ENCODE results near the gene ATP2C2. TPM values are rescaled to one million over a fixed set of nuclear protein-coding genes. Genes with fewer than 3 reads are reported as not detected.
"Not testable (repeated sequence)": the region's sequence is repeated elsewhere in the genome, so short reads cannot be mapped to it uniquely, and the experiment has no call there.

Gene ATP2C2
- total RNA-seq, 2 experiments from 2014 or later, result not detected

- H3K9me3 ChIP-seq (ENCODE audit: control insufficient read depth in 1 of 2, insufficient read depth in 1 of 2, low read length in 2 of 2), result no peaks in the 10 kb centered on the region
- H3K4me3 Mint-ChIP-seq, result no peak overlapping the region
- no peaks in the 10 kb centered on the region for H3K27me3 ChIP-seq (ENCODE audit: control insufficient read depth in 1 of 2, insufficient read depth in 2 of 2, low read length in 2 of 2)
- no peaks in the 10 kb centered on the region for H3K9me3 Mint-ChIP-seq
- H3K4me1 Mint-ChIP-seq (ENCODE audit: low read depth), result no peaks in the 10 kb centered on the region
- POLR2A ChIA-PET, result no interaction called here
- no peaks in the 10 kb centered on the region for H3K4me1 ChIP-seq (ENCODE audit: insufficient read depth, low read length)
- H3K27me3 Mint-ChIP-seq, result peaks cover 12% of the 10 kb centered on the region
- CTCF ChIA-PET, result no interaction called here
- no peak overlapping the region for H3K4me3 ChIP-seq (ENCODE audit: low read length)
- ATAC-seq (ENCODE audit: poor library complexity), result no peak
- intact Hi-C loops (cut with DNase I, micrococcal nuclease), result no loop called here
- no peaks in the 10 kb centered on the region for H3K36me3 Mint-ChIP-seq (ENCODE audit: low read depth)
- no peak for DNase-seq
- H3K27ac Mint-ChIP-seq, result no peak overlapping the region
- no peak overlapping the region for H3K27ac ChIP-seq (ENCODE audit: low read depth in 1 of 2, low read length in 2 of 2)
- TF ChIP-seq CTCF (IDR thresholded peaks at IDR 0.05), result no peak
- no peaks in the 10 kb centered on the region for H3K36me3 ChIP-seq (ENCODE audit: insufficient read depth, low read length)
Measured at GRCh38 chr16:84419730-84420129, 51.4 kb downstream of the ATP2C2 start.

DNA sequence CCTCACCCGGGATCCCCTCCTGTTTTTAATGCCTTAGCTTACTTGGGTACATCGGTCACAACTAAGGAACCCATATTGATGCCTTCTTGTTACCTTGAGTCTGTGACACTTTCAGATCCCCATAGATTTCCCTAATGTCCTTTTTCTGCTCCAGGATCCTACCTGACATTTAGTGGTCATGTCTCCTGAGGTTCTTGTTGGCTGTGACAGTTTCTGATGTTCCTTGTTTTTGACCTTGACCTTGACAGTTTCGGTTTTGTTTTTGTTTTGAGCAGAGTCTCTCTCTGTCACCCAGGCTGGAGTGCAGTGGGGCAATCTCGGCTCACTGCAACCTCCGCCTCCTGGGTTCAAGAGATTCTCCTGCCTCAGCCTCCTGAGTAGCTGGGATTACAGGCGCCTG, 52.2 kb downstream of the ATP2C2 start:
- H3K36me3 Mint-ChIP-seq (ENCODE audit: low read depth); H3K27ac Mint-ChIP-seq; H3K27ac ChIP-seq (ENCODE audit: low read depth in 1 of 2, low read length in 2 of 2); H3K4me3 Mint-ChIP-seq; ATAC-seq (ENCODE audit: poor library complexity); H3K9me3 ChIP-seq (ENCODE audit: control insufficient read depth in 1 of 2, insufficient read depth in 1 of 2, low read length in 2 of 2); H3K27me3 ChIP-seq (ENCODE audit: control insufficient read depth in 1 of 2, insufficient read depth in 2 of 2, low read length in 2 of 2); intact Hi-C loops (cut with DNase I, micrococcal nuclease); POLR2A ChIA-PET; H3K4me1 Mint-ChIP-seq (ENCODE audit: low read depth); H3K4me1 ChIP-seq (ENCODE audit: insufficient read depth, low read length); CTCF ChIA-PET; H3K9me3 Mint-ChIP-seq; DNase-seq; H3K36me3 ChIP-seq (ENCODE audit: insufficient read depth, low read length); H3K4me3 ChIP-seq (ENCODE audit: low read length): not testable (repeated sequence)
- H3K27me3 Mint-ChIP-seq, result peaks cover 12% of the 10 kb centered on the region

DNA sequence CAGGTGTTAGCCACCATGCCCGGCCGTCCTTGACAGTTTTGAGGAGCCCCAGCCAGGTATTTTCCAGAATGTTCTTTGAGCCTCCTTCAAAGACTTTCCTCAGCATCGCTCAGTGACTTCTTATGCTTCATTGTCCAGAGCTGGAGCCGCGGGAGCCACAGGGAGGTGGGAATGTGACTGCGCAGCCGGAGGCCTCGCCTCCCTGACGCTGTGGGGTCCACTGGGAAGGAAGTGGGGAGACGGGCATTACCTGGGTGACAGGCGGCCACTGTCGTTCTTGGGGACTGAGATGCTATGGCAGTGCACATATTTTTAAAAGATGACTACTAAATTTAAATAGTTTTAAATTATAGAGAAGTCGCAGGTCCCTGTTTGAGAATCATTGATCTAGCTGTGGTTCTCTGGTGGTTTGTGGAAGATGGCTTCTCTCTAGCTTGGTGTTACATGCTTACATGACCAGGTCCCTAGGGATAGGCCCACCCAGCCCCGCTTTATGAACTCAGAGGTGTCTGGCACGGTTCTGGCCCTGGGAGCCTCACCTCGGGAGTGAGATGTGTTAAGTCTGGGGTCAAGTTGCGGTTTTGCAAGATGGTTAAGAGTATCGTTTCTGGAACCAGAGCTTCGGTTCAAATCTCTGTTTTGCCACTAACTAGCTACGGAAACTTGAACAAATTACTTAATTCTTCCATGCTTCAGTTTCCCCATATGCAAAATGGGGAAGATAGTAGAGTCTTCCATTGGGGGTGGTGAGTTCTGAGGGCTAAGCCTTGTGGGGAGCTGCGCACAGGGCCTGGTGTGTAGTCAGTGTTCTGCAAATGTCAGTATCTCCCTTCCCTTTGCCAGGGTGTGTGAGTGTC, 53.0 kb downstream of the ATP2C2 start:
- no peak for TF ChIP-seq CTCF (IDR thresholded peaks at IDR 0.05)
- Mint-ChIP-seq H3K4me3 (no peak overlapping the region), H3K4me1 (ENCODE audit: low read depth) (no peaks in the 10 kb centered on the region), H3K27ac (no peak overlapping the region), H3K27me3 (peaks cover 14% of the 10 kb centered on the region), H3K36me3 (ENCODE audit: low read depth) (no peaks in the 10 kb centered on the region), H3K9me3 (no peaks in the 10 kb centered on the region)
- H3K27ac ChIP-seq (ENCODE audit: low read depth in 1 of 2, low read length in 2 of 2), result no peak overlapping the region
- no peaks in the 10 kb centered on the region for H3K27me3 ChIP-seq (ENCODE audit: control insufficient read depth in 1 of 2, insufficient read depth in 2 of 2, low read length in 2 of 2)
- H3K36me3 ChIP-seq (ENCODE audit: insufficient read depth, low read length), result no peaks in the 10 kb centered on the region
- DNase-seq (no peak), ATAC-seq (ENCODE audit: poor library complexity) (no peak)
- intact Hi-C loops (cut with DNase I, micrococcal nuclease), result no loop called here
- ChIA-PET CTCF (no interaction called here), POLR2A (no interaction called here)
- H3K9me3 ChIP-seq (ENCODE audit: control insufficient read depth in 1 of 2, insufficient read depth in 1 of 2, low read length in 2 of 2), result no peaks in the 10 kb centered on the region
- no peaks in the 10 kb centered on the region for H3K4me1 ChIP-seq (ENCODE audit: insufficient read depth, low read length)
- no peak overlapping the region for H3K4me3 ChIP-seq (ENCODE audit: low read length)

DNA sequence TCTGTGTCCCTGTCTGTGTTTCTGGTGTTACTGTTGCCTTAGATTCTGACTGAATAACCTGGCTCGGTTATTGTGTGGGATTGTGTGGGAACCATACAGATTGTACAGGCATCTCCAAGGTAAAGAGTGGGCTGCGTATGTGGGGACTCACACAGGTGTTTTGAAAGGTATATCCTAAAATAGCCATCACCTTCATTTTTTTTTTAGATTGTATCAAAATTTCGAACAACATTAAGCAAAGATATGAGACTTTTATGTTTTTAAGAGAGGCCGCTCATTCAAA, 53.5 kb downstream of the ATP2C2 start:
- H3K36me3 Mint-ChIP-seq (ENCODE audit: low read depth), result no peaks in the 10 kb centered on the region
- POLR2A ChIA-PET, result no interaction called here
- H3K4me3 ChIP-seq (ENCODE audit: low read length), result no peak overlapping the region
- H3K4me3 Mint-ChIP-seq, result no peak overlapping the region
- H3K27ac ChIP-seq (ENCODE audit: low read depth in 1 of 2, low read length in 2 of 2), result no peak overlapping the region
- DNase-seq, result no peak
- peaks cover 18% of the 10 kb centered on the region for H3K27me3 Mint-ChIP-seq
- H3K9me3 Mint-ChIP-seq, result no peaks in the 10 kb centered on the region
- no peak overlapping the region for H3K27ac Mint-ChIP-seq
- no peaks in the 10 kb centered on the region for H3K4me1 Mint-ChIP-seq (ENCODE audit: low read depth)
- intact Hi-C loops (cut with DNase I, micrococcal nuclease), result no loop called here
- no peak for TF ChIP-seq CTCF (IDR thresholded peaks at IDR 0.05)
- no peaks in the 10 kb centered on the region for H3K36me3 ChIP-seq (ENCODE audit: insufficient read depth, low read length)
- H3K9me3 ChIP-seq (ENCODE audit: control insufficient read depth in 1 of 2, insufficient read depth in 1 of 2, low read length in 2 of 2), result no peaks in the 10 kb centered on the region
- CTCF ChIA-PET, result no interaction called here
- no peaks in the 10 kb centered on the region for H3K27me3 ChIP-seq (ENCODE audit: control insufficient read depth in 1 of 2, insufficient read depth in 2 of 2, low read length in 2 of 2)
- ATAC-seq (ENCODE audit: poor library complexity), result no peak
- no peaks in the 10 kb centered on the region for H3K4me1 ChIP-seq (ENCODE audit: insufficient read depth, low read length)

Measured in CD4-positive, alpha-beta T cell (primary cell).